CD4-positive, alpha-beta T cell treated with Interleukin-6 for 4 hours (primary cell): ENCODE data around the gene CIDEB.

Experiments used
- DNase-seq: peaks from one replicate; pipeline ENCODE4 v3.0.0-alpha.2; 2020; ENCODE audit warnings: mixed read lengths

Gene CIDEB

GRCh38 chr14:24266344-24267244 is 41.2 kb downstream of the CIDEB start:
- DNase-seq = no peak

GRCh38 chr14:24264298-24264697 is 43.5 kb downstream of the CIDEB start:
- no peak for DNase-seq

- DNase-seq = no peak
These were observed 43.9 kb downstream of the CIDEB start for GRCh38 chr14:24263848-24264247.

- DNase-seq = no peak
These were observed 44.7 kb downstream of the CIDEB start, which contains the start of gene TGM1 for GRCh38 chr14:24262821-24263733. TGM1 (minus strand) TSS chr14:24263177; CDS start chr14:24262352, 825 bp downstream.

GRCh38 chr14:24261969-24262327 is 45.8 kb downstream of the CIDEB start:
- no peak for DNase-seq

GRCh38 chr14:24261256-24261968 is 46.4 kb downstream of the CIDEB start:
- no peak for DNase-seq

- no peak for DNase-seq
These were observed 47.0 kb downstream of the CIDEB start for GRCh38 chr14:24260780-24261157.

GRCh38 chr14:24260026-24260779 is 47.6 kb downstream of the CIDEB start:
- no peak for DNase-seq

- DNase-seq = no peak
These were observed 48.3 kb downstream of the CIDEB start for GRCh38 chr14:24259282-24260025.

- DNase-seq = no peak
These were observed 49.1 kb downstream of the CIDEB start for GRCh38 chr14:24258548-24259265.

- DNase-seq = no peak
These were observed 49.7 kb downstream of the CIDEB start for GRCh38 chr14:24258119-24258518.

- no peak for DNase-seq
These were observed 50.8 kb downstream of the CIDEB start for GRCh38 chr14:24256960-24257359.

GRCh38 chr14:24255931-24256711 is 51.7 kb downstream of the CIDEB start:
- DNase-seq = no peak

- DNase-seq = no peak
These were observed 52.3 kb downstream of the CIDEB start for GRCh38 chr14:24255438-24255837.
